ENCODE data around the gene CDK6.

Gene CDK6

GRCh38 chr7:92830532-92831110 is 5.8 kb downstream of the CDK6 start:
- H3K79me2 ChIP-seq = peaks cover 33% of the 10 kb centered on the region
- no peaks in the 10 kb centered on the region for H3K9me3 ChIP-seq (ENCODE audit: control insufficient read depth, low read length)
- H3K4me3 ChIP-seq (ENCODE audit: low read depth, low read length) = no peak overlapping the region
- no peak overlapping the region for H3K4me2 ChIP-seq (ENCODE audit: low read length)
- no peaks in the 10 kb centered on the region for H3K27me3 ChIP-seq (ENCODE audit: control insufficient read depth, insufficient read depth, low read length)
- no peaks in the 10 kb centered on the region for H3K36me3 ChIP-seq (ENCODE audit: control insufficient read depth, insufficient read depth, low read length)
- H3K27ac ChIP-seq = no peak overlapping the region
- H2AFZ ChIP-seq = no peak overlapping the region
- H3K9ac ChIP-seq = no peak overlapping the region
- no peak for TF ChIP-seq CTCF (IDR thresholded peaks at IDR 0.05)
- peaks cover 19% of the 10 kb centered on the region for H3K4me1 ChIP-seq

DNA sequence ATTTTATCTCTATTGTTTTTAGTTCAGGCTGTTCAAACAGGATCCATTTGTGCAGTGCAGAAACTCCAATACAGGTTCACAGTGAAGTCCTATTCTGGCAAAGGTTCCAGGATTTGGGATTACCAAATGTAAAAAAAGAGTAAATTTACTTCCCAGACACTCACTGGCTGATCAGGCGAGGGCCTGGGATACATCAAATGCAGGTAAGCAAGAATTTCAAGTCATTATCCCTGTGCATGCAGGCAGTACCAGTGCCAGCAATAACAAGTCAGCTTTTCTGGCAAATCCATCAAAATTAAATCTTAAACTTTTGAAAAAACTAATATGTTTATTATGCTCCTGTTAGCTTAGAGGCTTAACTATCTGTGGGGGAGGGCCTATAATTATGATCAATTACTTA is 6.3 kb downstream of the CDK6 start:
- peaks cover 37% of the 10 kb centered on the region for H3K79me2 ChIP-seq
- H3K9ac ChIP-seq = no peak overlapping the region
- H3K36me3 ChIP-seq (ENCODE audit: control insufficient read depth, insufficient read depth, low read length) = no peaks in the 10 kb centered on the region
- H3K4me1 ChIP-seq = peaks cover 19% of the 10 kb centered on the region
- H3K27ac ChIP-seq = no peak overlapping the region
- H3K27me3 ChIP-seq (ENCODE audit: control insufficient read depth, insufficient read depth, low read length) = no peaks in the 10 kb centered on the region
- H3K4me3 ChIP-seq (ENCODE audit: low read depth, low read length) = no peak overlapping the region
- no peaks in the 10 kb centered on the region for H3K9me3 ChIP-seq (ENCODE audit: control insufficient read depth, low read length)
- no peak for TF ChIP-seq CTCF (IDR thresholded peaks at IDR 0.05)
- no peak overlapping the region for H3K4me2 ChIP-seq (ENCODE audit: low read length)
- H2AFZ ChIP-seq = no peak overlapping the region

DNA sequence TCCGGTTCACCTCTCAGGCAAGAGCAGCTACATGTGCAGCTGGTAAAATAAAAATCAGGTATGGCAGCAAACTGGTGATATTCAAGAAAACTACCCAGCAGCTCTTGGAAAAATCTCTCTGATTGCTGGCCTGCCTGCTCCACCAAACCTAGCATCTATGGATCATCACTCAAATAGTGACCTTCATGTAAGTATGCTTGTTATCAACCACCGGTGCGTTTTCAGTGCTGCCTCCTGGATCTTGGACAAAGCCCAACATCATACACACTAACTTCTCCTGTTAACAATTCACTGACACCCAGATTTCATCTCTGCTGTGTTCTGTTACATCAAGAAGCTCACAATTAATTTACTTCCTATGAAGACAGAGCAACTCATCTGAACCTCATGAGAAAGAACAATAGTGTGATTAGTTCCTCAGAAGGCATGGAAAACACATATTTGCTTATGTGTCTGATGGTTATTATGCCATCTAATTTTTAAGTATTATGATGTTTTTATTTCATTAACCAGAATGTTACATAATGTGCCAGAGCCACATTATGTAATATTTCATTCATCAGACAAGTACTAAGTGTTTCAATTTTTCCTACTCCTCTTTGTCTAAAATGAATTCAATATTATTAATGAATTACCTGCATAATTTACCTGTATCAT is 8.8 kb downstream of the CDK6 start:
- Histone ChIP-seq H3K36me3 (ENCODE audit: control insufficient read depth, insufficient read depth, low read length) (no peaks in the 10 kb centered on the region), H3K9me3 (ENCODE audit: control insufficient read depth, low read length) (no peaks in the 10 kb centered on the region), H3K4me1 (peaks cover 19% of the 10 kb centered on the region), H3K27me3 (ENCODE audit: control insufficient read depth, insufficient read depth, low read length) (no peaks in the 10 kb centered on the region), H3K27ac (no peak overlapping the region), H2AFZ (no peak overlapping the region), H3K4me2 (ENCODE audit: low read length) (no peak overlapping the region), H3K79me2 (peaks cover 42% of the 10 kb centered on the region), H3K9ac (no peak overlapping the region), H3K4me3 (ENCODE audit: low read depth, low read length) (no peak overlapping the region)
- TF ChIP-seq CTCF (IDR thresholded peaks at IDR 0.05) = no peak

GRCh38 chr7:92826258-92826938 is 10.0 kb downstream of the CDK6 start:
- Histone ChIP-seq H3K9ac (no peak overlapping the region), H3K27me3 (ENCODE audit: control insufficient read depth, insufficient read depth, low read length) (no peaks in the 10 kb centered on the region), H3K27ac (no peak overlapping the region), H3K4me2 (ENCODE audit: low read length) (no peak overlapping the region), H3K4me1 (peaks cover 13% of the 10 kb centered on the region), H3K79me2 (peaks cover 42% of the 10 kb centered on the region), H2AFZ (no peak overlapping the region), H3K9me3 (ENCODE audit: control insufficient read depth, low read length) (no peaks in the 10 kb centered on the region), H3K4me3 (ENCODE audit: low read depth, low read length) (no peak overlapping the region), H3K36me3 (ENCODE audit: control insufficient read depth, insufficient read depth, low read length) (no peaks in the 10 kb centered on the region)
- TF ChIP-seq CTCF (IDR thresholded peaks at IDR 0.05) = no peak
